Stimulated activated CD8-positive, alpha-beta memory T cell treated with anti-CD3 and anti-CD28 coated beads, Interleukin-4, amount 100 ng/mL, for 24 hours (primary cell): Measurements from ENCODE around the gene PRICKLE3.

ENCODE experiments used
- DNase-seq: peaks from one replicate; pipeline ENCODE4 v3.0.0-alpha.2; 2020; ENCODE audit warnings: low read depth

PRICKLE3 gene, protein sequence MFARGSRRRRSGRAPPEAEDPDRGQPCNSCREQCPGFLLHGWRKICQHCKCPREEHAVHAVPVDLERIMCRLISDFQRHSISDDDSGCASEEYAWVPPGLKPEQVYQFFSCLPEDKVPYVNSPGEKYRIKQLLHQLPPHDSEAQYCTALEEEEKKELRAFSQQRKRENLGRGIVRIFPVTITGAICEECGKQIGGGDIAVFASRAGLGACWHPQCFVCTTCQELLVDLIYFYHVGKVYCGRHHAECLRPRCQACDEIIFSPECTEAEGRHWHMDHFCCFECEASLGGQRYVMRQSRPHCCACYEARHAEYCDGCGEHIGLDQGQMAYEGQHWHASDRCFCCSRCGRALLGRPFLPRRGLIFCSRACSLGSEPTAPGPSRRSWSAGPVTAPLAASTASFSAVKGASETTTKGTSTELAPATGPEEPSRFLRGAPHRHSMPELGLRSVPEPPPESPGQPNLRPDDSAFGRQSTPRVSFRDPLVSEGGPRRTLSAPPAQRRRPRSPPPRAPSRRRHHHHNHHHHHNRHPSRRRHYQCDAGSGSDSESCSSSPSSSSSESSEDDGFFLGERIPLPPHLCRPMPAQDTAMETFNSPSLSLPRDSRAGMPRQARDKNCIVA

DNA sequence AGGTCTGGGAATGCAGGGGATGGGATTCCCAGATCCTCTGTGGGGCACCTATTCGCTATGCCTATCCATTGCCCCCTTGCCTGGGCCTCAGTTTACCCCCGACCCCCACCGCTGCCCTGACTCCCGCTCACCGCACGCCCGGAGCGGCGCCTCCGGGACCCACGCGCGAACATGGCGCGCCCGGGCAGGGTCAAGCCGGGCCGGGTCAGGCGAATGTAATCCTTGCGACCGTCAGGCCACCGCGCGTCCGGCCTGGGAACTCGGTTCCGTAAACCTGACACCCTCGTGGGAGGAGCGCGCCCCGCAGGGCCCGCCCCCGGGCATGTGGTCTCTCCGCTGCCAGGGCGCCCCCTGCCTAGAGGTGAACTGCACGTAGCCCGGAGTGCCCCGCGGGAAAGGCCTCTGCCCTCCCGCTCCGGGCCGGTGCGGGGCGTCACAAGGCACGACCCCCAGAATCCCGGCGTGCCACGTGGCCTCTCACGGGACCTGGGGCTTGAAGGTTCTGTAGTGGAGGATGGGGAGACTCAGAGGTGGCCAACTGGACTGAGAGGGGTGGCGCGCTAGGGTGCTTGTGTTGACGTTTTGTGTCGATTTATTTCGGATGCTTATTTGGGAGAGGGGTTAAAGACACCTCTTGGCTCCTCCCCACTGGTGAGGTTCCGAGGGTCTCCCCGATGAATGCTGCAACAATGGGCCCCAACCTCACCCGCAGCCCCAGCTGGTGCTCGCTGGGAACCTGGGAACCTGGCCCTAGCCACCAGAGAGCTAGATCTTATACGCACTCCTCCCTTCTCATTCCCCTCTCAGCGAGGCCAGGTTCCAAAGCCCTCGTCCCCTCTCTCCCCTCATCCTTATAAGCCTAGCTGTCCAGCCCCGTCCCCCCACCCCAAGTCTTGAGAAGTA lies at the start of gene PRICKLE3:
Gene PRICKLE3 (minus strand): TSS at position 249 of the 903 bp plus-strand sequence. CDS start 76 bp downstream, at position 173.
- DNase-seq = peak; percentile 58

DNA sequence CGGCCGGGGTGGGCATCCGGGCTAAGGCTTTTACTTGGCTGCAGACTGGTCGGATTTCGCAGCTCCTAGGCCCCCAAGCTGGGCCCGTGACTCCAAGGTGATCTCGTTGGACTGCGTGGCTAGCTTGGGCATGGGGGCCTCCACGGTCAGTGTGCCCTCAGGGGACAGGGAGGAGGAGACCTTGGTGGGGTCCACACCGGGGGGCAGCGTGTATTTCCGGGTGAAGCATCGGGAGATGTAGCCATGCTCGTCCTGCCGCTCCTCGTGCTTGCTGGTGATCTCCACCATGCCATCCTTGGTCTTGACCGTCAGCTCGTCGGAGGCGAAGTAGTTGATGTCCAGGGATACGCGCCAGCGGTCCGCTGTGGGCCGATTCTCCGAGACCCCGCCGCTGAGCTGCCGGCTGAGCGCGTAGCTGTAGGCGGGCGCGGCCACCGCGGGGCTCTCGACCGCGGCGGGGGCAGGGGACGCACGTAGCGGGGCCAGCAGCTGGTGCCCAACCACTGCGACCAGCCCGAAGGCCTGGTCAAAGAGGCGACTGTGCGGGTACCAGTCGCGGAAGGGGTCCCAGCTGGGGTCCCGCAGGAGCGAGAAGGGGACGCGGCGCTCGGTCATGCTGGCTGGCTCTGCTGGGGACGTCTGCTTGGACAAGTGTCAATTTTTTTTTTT lies 47.8 kb upstream of the PRICKLE3 start:
- DNase-seq = no peak

DNA sequence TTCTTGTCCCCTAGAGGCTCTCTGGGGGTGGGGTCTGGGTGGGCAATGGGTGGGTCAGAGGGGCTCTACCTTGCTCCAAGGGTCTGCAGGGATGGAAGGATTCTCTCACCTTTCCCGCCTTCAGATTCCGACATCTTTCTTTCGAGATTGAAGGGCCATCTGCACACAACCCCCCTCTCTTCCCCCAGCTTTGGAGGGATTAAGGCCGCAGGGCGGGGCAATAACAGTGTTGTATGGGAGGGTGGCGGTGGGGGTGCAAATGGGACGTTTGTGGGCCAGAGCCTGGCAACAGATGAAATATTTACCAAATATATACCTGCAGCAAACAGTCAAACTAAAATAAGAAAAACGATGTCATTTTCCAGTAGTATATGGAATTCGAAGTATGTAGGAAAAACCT lies 47.0 kb upstream of the PRICKLE3 start, which contains the start of gene CACNA1F:
Gene CACNA1F (minus strand): TSS at position 165 of the 400 bp plus-strand sequence. CDS start 31 bp downstream, at position 134.
- no peak for DNase-seq

DNA sequence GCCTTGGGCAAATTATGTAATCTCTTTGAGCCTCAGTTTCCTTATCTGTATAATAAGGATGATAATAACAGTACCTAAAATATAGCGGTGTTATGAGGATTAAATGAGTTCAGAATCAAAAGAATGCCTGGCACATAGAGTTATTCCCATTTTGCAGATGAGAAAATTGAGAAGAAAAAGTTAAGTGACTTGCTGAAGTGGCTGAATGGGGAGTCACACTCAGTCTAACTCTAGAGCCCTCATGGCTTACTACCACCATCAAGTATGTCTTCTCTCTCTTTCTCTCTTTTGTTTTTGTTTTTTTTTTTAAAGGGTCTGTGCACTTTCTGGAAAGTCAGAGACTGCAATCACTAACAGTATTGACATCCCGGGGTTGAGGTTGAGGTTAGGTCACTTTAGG lies 46.4 kb upstream of the PRICKLE3 start:
- no peak for DNase-seq

DNA sequence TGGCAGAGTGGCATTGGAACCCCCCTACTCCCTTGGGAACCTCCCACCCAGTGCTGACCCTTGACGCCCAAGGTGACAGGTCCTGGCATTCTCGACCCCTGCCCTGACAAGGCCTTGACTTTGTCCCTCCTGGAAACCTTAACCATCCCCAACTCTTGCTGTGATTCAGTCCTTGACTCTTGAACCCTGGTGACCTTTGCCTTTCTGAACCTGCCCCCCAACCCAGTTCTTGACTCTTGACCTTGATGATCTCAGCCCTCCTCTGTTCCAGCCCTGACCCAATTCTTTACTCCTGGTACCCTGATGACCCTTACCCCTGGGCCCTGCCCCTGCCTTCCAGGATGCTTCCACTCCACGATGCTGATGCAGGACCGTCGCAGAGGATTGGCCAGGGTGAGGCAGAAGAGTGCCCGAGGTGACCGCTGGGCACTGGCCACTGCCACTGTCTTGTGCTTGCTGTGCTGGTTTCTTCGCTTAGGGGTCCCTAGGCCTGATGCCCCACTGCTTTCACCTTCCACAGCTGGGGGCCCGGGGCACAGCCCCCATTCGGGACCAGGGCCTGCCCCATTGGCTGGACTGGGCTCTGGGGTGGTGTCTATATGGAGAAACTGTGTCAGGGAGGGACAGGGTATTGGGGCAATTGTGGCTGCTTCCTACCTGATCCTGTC lies 45.3 kb upstream of the PRICKLE3 start:
- no peak for DNase-seq

DNA sequence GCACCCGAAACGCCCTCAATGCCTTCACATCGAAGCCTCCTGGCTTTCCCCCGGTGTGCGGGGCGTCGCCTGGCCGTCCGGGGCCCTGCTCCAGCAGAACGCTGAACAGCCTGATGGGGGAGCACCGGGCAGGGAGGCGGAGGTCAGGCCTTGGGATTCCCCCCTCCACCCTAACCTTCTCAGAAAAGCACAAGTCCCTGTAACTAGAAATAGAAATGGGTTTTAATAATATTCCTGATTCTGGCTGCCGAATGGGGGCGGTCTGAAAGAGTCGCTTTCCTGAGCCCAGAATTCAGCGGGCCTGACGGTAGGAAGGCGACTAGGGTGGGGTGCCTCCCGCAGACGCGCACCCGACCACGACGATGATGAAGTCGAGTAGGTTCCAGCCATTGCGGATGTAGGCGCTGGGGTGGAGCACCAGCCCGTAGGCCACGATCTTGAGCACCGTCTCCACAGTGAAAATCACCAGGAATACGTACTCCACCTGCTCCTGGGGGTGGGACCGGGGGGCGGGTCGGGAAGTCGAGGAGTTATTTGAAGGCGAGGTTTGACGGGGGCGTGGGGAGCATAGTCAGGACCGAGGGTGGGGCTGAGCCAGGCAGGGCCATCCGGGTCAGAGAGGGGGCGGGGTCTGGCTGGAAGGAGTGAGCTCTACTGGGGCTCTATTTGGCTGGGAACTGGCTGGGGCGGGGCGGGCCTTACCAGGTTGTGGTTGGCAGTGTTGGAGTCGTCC lies 44.5 kb upstream of the PRICKLE3 start:
- DNase-seq = peak; percentile 45

DNA sequence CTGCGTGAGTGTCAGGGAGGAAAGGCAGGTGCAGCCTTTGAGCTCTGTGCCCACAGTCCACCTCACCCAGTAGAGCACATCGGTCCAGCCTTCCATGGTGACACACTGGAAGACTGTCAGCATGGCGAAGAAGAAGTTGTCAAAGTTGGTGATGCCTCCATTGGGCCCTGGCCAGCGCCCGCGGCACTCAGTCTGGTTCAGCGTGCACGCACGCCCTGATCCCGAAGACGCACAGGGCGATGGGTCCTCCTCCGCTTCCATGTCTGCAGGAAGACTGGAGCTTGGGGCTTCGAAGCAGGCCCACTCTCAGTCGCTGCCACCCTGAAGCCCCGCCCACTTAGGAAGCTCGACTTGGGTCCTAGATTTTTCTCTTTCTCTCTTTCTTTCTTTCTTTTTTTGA lies 42.0 kb upstream of the PRICKLE3 start:
- DNase-seq = no peak

DNA sequence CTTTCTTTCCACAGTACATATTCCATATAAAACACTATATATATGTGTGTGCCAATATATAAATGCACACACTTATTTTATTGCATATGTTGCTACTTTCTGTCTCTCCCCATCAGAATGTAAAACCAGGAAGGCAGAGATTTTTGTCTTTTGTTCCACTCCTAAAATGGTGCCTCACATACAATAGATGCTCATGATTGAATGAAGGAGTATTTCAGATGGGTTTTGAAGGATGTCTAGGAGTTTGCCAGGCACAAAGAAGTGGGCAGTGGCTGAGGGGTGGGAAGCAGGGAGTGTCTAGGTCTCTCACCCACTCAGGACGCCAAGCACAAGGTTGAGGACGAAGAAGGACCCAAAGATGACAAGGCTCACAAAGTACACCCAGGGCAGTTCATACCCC lies 41.6 kb upstream of the PRICKLE3 start:
- DNase-seq = no peak

DNA sequence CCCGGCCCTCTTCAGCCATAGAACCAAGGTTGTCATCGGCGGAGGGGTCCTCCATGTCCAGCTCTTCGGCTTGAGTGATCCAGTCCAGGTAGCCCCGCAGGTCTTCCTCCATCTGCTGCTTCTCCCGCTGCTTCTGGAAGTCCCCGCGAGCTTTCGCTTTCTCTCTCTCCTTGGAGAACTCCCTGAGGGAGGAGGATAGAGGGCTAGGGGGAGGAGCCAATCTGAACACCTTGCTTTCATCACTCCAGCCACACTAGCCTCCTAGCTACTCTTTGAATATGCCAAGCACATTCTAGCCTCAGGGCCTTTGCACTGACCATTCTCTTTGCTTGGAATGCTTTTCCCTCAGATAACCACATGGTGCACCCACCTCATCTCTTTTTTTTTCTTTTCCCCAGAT lies 40.8 kb upstream of the PRICKLE3 start:
- no peak for DNase-seq

DNA sequence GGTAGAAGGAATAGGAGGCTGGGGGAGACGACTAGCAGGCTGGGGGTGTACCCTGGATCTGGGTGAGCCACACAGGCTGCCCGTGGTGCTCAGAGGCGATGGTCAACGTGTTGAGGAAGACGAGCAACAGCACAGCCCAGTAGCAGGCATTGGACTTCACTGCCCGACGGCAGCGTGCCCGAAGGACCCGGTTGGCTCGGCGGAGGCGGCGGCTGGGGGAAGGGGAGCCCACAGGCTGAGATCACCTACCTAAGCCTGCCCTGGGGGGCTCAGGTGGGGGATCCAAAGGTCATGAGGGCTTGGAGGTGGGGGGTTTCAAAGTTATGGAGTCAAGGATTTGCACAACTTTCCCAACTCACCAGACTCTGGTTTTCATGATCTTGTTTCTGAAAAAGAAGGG lies 39.7 kb upstream of the PRICKLE3 start:
- no peak for DNase-seq

DNA sequence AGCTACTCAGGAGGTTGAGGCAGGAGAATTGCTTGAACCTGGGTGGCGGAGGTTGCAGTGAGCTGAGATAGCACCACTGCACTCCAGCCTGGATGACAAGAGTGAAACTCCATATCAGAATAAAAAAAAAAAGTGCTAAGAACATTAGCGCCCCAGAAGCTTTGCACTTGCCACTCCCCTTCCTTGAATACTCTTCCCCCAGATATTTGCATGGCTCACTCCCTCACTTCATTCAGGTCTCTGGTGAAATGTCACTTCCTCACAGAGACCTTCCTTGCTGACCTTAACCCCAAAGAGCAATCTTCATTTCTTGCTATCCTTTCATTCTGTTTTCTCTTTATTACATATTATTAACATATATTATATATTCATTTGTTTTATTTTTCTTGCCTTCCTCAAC lies 35.7 kb upstream of the PRICKLE3 start:
- no peak for DNase-seq

DNA sequence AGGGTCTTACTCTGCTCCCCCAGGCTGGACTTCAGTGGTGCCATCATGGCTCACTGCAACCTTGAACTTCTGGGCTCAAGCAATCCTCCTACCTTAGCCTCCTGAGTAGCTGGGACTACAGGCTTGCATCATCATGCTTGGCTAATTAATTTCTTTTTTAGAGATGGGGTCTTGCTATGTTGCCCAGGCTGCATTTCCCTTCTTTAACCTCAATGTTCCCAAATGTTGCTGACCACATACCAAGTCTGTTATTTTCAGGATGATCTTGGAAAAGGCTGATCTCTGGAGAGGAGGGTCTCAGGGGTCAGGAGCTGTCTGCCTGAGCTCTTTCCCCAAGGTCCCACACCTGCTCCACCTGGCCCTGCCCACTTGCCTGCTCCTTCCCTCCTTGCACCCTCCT lies 33.9 kb upstream of the PRICKLE3 start:
- DNase-seq = no peak

DNA sequence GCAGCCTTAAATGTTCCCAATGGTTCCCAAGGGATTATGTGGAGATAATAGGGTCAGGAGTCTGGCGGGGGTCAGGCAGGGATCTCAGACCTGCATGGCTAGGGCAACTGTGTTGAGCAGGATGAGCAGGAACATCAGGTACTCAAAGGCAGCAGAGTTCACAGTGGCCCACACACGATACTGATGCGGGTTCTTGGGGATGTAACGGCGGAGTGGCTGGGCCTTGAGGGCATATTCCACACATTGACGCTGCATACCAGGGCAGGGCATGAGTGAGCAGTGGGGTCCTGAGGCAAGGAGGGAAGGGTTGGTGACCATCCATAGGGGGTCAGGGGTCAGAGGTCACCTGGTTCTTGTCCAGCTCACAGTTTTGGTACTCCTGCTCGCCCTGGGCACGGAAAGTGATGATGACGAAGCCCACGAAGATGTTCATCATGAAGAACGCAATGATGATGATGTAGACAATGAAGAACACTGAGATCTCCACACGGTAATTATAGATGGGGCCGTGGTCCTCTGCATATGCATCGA lies 28.9 kb upstream of the PRICKLE3 start:
- DNase-seq = no peak

DNA sequence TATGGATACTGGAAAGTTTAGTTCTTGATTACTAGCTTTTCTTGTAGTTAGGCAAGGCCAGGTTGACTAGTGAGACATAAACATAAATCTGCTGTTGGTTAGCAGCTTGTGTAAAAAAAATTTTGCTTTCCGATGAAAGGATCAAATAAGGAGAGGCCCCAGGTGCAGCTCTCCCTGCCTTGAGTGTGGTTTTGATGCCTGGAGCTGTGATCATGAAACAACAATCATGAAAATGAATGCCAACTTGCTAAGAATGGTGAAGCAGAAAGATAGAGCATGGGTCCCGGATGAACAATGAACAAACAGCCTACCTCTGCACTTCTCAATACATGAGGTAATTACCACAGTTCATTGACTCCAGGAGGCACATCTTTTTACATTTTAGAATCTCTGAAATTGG lies 28.2 kb upstream of the PRICKLE3 start:
- DNase-seq = no peak

DNA sequence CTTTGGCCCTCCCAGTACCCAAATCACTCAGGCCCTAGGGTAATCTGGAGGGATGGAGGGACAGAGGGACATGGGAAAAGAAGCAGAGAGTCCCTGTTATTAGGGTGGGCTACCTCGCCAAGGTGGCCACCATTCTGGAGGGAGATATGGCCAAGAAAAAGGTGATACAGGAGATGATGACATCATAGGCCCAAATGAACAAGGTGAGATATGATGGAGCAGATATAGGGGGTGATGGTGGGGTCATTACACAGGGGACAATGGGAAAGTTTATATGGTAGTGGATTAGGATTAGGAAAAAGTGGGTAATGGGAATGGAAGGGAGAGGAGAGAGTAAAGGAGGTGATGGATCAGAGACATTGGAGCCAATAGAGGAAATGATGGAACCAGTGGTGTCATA lies 26.7 kb upstream of the PRICKLE3 start:
- DNase-seq = no peak

DNA sequence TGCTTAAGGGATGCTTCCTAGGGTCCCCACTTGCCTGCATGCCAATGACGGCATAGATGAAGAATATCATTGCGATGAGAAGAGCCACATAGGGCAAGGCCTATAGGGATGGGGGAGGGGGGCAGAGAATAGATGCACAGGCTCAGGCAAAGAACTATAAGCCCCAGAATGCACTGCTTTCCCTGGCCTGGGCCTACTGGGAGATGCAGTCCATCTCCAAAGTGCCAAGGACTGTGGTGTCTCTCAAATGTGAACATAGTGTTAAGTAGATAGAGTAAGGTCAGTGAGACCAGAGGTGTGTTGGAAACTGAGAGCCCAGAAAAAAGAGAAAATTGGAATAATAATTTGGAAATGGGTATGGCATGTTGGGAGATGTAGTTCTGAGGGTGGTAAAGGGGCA lies 26.0 kb upstream of the PRICKLE3 start:
- no peak for DNase-seq

DNA sequence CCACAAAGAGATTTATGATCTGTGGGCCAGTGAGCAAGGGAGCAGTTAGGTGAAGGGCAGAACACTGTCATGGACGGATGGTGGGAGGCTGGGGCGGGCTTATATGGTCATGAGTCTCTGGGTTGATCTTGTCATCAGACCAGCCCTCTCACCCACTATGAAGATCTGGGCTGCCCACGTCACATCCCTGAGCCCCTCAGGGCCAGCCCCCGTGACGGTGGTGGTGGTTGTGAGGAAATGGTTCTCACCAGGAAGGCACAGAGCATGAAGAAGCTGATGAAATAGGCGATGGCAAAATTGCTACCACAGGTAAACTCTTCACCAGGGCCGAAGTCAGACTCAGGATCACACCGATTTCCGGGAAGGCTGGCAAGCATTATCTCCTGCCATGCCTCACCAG lies 24.9 kb upstream of the PRICKLE3 start:
- no peak for DNase-seq

DNA sequence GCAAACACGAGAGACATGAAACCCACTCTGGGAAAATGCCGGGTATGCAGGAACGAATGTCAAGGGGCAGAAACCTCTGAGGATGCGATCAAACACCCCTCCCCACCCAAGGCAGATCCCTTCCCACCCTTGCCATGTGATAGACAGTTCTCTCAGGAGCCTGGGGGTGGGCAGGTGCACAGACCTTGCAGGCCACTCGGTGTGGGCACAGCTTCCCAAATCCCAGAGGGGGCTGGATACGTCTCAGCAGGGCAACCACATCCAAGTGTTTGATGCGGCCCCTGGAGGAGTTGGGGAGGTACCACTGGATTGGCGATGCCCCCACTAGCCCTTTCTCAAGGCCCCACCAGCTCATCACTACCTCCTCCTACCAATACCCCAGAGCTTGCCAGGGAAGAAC lies 24.2 kb upstream of the PRICKLE3 start:
- DNase-seq = no peak

DNA sequence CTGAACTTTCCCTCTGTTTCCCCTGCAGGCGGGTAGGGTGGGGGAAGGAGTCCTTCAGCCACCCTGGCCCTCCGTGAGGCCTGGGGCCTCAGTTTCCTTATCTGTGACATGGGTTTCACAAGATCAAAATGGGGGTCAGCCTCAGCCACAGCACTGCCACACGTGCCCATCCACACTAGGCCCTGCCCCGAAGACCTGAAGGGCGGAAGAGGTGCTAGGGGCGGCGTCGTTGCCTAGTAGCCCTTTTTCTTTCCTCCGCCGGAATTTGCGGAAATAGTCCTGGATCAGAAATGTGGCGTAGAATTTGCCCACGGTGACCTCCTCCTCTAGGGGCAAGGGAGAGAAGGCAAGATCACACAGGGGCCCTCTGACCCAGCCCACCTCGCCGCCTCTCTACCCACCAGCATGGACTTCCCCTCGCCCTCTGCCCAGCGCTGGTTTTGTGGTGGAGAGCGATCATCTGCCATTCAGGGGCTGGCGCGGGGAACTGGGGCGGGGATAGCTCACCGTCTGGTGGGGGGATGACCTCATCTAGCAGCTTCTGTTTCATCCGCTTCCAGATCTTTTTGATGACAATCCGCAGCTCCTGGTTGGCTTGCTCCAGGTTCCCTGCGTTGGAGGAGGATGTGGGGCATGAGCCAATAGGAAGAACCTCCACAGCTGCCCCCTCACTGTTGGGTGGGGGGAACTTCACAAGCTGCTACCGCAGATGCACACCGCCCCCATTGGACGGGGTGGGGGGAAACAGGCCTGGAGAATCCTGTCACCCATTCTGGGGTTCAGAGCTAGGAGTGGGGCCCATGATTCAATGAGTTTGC lies 23.5 kb upstream of the PRICKLE3 start:
- no peak for DNase-seq

DNA sequence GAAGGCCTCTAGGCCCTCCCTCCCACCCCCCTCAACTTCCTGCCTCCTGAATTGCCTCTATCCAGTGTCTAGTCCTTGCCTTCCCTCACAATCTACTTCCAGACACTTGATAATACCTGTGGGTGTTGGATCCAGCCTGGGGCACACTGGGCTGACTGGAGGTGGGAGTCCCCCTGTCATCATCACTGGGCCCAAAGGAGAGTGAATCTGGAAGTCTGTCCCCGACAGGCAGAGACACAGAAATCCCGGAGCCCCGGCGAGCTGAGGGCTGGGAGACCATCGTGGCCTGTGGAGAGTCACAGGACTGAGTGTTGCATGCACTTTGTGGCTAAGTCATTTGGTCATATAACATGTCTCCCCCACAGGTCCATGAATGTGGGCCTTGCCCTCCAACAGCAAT lies 22.2 kb upstream of the PRICKLE3 start:
- DNase-seq = no peak
